AG08396 (cell line): ENCODE measurements around the gene CBLB.
A peak's percentile ranks its signal among the peaks of the same experiment; 100 is the strongest.
"Not testable (repeated sequence)": the region's sequence is repeated elsewhere in the genome, so short reads cannot be mapped to it uniquely, and the experiment has no call there.

Experiments used
- DNase-seq: peaks from one replicate; pipeline ENCODE4 v3.0.0; 2012; ENCODE audit warnings: low spot score, mixed read lengths

The CBLB gene

GRCh38 chr3:105816833-105817232, 52.0 kb downstream of the CBLB start:
- DNase-seq, result no peak

- DNase-seq, result not testable (repeated sequence)
Observed at GRCh38 chr3:105815331-105815730, 53.5 kb downstream of the CBLB start.

- DNase-seq, result no peak
Observed at GRCh38 chr3:105813710-105814109, 55.1 kb downstream of the CBLB start.

DNA sequence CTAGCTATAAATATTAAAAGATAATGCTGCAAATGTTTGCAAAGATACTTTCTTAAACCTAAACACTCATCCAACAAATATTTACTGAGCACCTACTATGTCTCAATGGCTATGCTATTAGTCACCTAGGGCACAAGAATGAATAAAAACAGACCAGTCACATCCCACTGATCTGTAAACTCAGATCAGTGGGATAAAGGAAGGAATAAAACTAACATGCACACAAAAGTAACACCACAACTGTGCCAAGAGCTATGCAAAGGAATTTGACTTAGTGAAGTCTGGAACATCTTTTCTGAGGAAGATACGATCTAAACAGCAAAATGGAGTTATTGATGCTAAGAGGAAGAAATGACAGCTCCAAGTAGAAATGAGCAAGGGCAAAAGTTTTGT, 56.6 kb downstream of the CBLB start:
- no peak for DNase-seq

GRCh38 chr3:105811518-105812193, 57.2 kb downstream of the CBLB start:
- no peak for DNase-seq

- no peak for DNase-seq
Observed at GRCh38 chr3:105809208-105809888, 59.5 kb downstream of the CBLB start.

DNA sequence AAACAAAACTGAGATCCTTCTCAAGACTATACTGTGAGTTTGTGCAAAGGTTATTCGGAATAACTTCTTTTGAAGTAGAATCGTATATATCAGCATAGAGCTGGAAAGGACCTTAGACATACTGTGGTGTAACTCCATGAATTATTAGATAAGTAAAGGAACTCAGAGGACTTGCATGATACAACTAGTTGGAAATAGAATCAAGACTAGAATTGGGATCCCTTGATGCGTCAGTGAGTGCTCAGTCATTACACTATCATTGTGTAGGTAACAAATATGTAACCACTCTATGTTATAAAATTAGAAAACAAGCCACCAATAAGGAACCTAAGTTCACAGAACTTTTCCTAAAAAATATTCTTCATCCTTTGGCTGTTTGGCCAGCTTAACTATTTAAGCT, 61.1 kb downstream of the CBLB start:
- DNase-seq, result no peak

DNA sequence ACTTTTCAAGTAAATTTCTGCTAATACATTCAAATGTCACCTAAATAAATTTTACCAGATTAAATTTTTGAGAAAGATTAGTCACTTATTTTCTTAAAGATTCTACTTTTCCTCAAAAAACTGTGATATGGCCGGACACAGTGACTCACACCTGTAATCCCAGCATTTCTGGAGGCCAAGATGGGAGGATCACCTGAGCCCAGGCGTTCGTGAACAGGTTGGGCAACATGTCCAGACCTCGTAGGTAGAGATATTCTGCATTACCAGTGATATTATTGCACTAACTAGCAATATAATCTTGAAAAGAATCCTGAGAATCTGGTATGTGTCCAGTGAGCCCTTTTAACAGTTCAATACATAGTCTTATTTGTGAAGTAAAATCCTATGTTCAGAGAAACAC, 61.7 kb downstream of the CBLB start:
- no peak for DNase-seq

DNA sequence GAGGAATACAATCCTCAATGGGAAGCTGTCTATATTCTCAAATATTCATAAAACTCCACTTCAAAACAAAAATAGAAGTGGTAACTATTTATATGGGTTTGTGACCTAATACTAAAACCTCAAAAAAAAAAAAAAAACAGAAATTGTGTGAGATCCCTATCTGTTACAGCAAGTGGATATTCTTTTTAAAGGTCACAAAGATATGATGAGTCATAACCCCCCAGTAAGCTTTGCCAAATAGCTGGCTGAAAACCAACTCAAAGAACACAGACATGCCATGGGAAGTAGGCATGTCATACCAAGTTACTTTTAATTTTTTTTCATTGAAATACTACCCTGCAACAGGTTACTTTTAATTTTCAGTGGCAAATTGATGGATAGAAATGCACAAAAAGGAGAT, 62.5 kb downstream of the CBLB start:
- no peak for DNase-seq

DNA sequence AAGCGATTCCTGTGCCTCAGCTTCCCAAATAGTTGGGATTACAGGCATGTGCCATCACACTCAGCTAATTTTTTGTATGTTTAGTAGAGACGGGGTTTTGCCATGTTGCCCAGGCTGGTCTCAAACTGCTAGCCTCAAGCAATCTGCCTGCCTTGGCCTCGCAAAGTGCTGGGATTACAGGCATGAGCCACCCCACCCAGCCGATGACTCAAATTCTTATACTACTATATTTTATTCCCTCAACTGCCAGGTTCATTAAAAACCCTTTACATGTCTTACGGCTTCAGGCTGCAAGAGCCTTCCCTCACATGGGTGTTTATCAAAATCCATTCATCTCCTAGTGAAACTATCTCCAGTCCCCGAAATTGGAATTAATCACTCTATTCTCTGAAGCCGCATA, 63.4 kb downstream of the CBLB start:
- no peak for DNase-seq

GRCh38 chr3:105802118-105802706, 66.6 kb downstream of the CBLB start:
- no peak for DNase-seq

DNA sequence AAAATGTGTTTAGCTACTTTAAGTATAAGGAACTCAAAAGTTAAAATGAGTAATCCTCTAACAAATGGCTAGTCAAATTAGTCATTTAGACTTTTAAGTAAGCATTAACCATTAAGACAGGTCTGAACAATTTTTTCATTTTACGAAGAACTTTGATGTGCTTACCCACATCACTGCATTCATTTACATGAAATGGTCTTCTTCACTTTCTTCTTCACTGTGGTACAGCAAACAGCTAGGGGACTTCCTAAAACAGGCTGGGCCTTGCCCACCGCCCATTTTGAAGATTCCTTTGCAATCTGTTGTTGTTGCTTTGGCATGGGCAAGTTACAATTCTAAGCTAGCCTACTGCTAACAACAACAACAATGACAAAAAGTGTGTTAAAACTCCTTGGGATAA, 67.4 kb downstream of the CBLB start:
- DNase-seq, result no peak

GRCh38 chr3:105800320-105800719, 68.5 kb downstream of the CBLB start:
- no peak for DNase-seq

GRCh38 chr3:105799286-105799685, 69.5 kb downstream of the CBLB start:
- DNase-seq, result no peak

DNA sequence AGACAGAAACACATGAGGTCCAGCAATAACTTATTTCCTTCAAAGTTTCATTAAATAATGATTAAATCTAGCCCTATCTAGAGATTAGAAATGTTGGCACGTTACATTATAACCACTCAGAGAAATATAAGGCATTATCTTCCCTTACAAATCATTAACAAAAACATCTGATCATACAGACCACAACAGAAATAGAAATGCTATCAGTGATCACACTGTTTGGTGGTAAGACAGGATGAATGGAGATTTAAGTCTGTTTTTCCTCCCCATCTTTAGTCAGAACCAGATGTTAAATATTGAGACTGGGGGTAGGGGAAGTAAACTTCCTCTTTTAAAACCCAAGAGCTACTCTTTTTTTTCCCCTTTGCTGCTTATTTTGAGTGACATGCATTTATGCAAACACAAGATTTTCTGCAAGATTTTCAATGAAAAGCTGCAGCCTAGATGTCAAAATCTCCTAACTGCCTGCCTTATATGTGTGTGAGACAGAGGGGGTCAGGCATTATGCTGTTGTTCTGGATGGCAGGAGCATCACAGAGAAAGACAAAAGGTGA, 70.4 kb downstream of the CBLB start:
- no peak for DNase-seq

DNA sequence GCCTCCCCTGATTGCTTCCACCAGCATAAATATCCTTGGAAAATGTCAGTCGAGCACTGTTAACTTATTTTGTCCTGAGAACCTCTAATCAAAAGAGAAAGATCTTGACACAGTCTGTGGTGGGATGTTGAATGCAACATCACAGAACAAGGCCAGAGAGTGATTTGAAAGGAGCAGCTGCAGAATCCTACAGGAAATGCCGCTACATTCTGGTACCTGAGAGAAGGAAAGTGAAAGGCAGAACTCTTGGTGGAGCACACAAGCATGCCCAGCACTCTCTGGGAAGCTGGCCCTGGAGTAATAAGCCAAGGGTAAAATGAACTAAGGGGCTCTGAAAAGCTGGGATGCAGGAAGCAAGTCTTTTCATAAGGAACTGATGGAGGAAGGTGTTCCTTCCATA, 75.8 kb downstream of the CBLB start:
- no peak for DNase-seq

GRCh38 chr3:105791919-105792786, 76.7 kb downstream of the CBLB start:
- peak; percentile 41 for DNase-seq

DNA sequence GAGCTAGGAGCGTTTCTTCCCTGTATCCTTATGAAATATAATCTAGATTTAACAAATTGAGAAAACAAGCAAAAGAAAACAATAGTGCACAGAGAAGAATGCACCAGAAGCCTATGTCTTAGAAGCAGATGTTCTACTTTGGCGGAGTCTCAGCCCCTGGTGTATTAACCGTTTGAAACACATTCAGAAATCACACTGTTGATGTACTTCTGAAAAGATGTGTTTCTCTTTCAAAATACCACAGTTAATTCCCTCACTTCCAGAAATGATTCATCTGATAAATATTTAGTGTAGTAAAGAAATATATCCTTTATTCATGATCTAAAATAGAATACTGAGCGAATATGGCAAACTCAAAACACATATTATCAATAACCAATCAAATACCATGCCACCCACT, 77.7 kb downstream of the CBLB start:
- DNase-seq, result no peak

- no peak for DNase-seq
Observed at GRCh38 chr3:105790534-105790933, 78.3 kb downstream of the CBLB start.

DNA sequence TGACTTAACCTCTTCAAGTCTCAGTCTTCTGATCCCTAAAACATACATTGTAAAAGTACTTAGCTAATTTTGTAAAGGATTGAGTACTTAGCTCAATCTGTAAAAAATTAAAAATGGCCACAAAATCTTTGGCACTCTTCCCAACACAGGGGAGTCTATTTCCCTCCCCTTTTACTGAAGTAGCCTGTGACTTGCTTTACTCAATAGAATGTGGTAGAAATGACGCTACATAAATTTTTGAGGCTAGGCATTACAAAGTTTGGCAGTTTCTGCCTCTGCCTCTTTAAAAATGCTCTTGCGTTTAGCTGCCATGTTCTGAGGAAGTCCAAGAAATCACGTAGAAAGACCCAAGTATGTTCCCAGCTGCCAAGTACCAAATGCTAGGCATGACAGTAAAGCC, 80.2 kb downstream of the CBLB start:
- no peak for DNase-seq

DNA sequence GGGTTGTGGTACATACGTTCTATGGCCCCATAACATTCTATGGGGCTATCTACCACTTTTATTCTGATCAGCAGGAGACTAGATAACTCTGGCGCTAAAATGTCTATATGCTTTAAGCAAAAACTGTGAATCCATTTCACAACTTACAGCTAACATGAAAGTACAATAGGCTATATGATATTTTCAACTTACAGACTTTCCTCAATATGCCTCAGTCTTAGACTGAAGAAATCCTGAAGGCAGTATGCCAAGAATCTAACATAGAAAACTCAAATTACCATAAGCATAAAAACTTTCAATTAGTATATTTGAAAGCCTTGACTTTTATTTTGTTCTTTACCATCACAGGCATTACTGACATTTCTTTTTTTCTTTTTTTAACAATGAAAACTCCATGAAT, 81.4 kb downstream of the CBLB start:
- DNase-seq, result no peak

GRCh38 chr3:105786990-105787389, 81.8 kb downstream of the CBLB start:
- DNase-seq, result no peak
